SJCRH30 (cell line): ENCODE results near the gene VAV3. TPM values are rescaled to one million over a fixed set of nuclear protein-coding genes. Genes with fewer than 3 reads are reported as not detected.
"Not testable (repeated sequence)": the region's sequence is repeated elsewhere in the genome, so short reads cannot be mapped to it uniquely, and the experiment has no call there.

Experiments
- DNase-seq, 2 experiments: peaks; one replicate each; pipeline ENCODE4 v3.0.0-alpha.2; 2015 to 2020
- H3K27ac ChIP-seq: fragments of 250-450 bp; sonication (Bioruptor Pico); 2 replicates; pipeline ENCODE4 v1.5.1; 2020; ENCODE audit warnings: mild to moderate bottlenecking, moderate library complexity
- H3K27me3 ChIP-seq: fragments of 250-450 bp; sonication (Bioruptor Pico); 2 replicates; pipeline ENCODE4 v1.5.1; 2020; ENCODE audit warnings: mild to moderate bottlenecking, moderate library complexity
- H3K36me3 ChIP-seq: fragments of 250-450 bp; sonication (Bioruptor Pico); 2 replicates; pipeline ENCODE4 v1.5.1; 2020; ENCODE audit warnings: mild to moderate bottlenecking, moderate library complexity
- H3K4me1 ChIP-seq: fragments of 250-450 bp; sonication (Bioruptor Pico); 2 replicates; pipeline ENCODE4 v1.5.1; 2020; ENCODE audit warnings: mild to moderate bottlenecking, moderate library complexity
- H3K4me3 ChIP-seq: fragments of 250-450 bp; sonication (Bioruptor Pico); 2 replicates; pipeline ENCODE4 v1.5.1; 2020; ENCODE audit warnings: mild to moderate bottlenecking, moderate library complexity
- H3K9me3 ChIP-seq: fragments of 250-450 bp; sonication (Bioruptor Pico); replicated peaks from 2 replicates; pipeline ENCODE4 v1.5.1; 2020; ENCODE audit warnings: mild to moderate bottlenecking, moderate library complexity
- total RNA-seq: library from RNA; depleted of rRNA; stranded (reverse); fragments of >200 nt; shearing (Covaris generic); gene quantifications from 2 replicates; pipeline ENCODE4 v1.2.3, GENCODE V29; 2014

VAV3 gene
- total RNA-seq, 1 experiment from 2014 or later = 35.5 TPM

- no peaks in the 10 kb centered on the region for H3K27me3 ChIP-seq
- no peak overlapping the region for H3K4me3 ChIP-seq
- no peak overlapping the region for H3K27ac ChIP-seq
- no peaks in the 10 kb centered on the region for H3K9me3 ChIP-seq
- peak; percentile 6 to 12 for DNase-seq
- H3K36me3 ChIP-seq = 0 out of 2 replicates have a peak, but pooled peaks cover 2% of the 10 kb centered on the region
- H3K4me1 ChIP-seq = no peaks in the 10 kb centered on the region
Measured at GRCh38 chr1:107669996-107670395, 295.0 kb downstream of the VAV3 start.

DNA sequence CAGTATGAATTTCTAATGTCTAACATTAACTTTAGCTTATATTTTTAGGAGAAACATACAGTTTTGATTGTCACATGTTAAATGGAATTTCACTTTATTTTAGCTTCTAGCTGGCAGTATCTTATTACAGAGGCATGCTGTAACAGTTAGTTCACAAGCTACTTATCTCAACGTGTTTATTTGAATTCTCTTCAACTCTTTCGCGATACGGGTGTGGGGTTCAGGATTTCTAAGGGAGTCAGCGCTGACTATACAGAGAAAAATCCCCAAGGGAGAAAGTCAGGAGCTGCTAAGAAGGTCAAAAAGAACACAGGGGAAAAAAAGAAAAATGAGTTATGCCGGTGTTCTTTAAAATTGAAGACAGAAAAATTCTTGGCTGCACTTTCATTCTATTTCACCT is 296.2 kb downstream of the VAV3 start:
- Histone ChIP-seq H3K36me3 (no peaks in the 10 kb centered on the region), H3K27ac (no peak overlapping the region), H3K27me3 (no peaks in the 10 kb centered on the region), H3K4me3 (no peak overlapping the region), H3K9me3 (no peaks in the 10 kb centered on the region), H3K4me1 (no peaks in the 10 kb centered on the region)
- no peak for DNase-seq

DNA sequence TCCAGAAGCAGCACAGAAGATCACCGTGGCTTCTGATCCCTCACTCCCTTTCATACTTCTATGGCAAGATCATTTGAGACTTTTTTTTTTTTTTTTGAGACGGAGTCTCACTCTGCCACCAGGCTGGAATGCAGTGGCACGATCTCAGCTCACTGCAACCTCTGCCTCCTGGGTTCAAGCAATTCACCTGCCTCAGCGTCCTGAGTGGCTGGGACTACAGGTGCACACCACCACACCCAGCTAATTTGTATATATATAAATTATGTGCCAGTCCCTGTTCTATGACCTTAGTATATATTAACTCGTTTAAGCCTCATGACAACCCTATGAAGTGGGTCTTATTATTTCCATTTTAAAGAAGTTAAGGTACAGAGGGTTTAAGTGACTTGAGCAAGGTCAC is 298.5 kb downstream of the VAV3 start:
- DNase-seq = no peak
- Histone ChIP-seq H3K27ac (no peak overlapping the region), H3K9me3 (no peaks in the 10 kb centered on the region), H3K27me3 (no peaks in the 10 kb centered on the region), H3K4me1 (no peaks in the 10 kb centered on the region), H3K4me3 (no peak overlapping the region), H3K36me3 (no peaks in the 10 kb centered on the region)

DNA sequence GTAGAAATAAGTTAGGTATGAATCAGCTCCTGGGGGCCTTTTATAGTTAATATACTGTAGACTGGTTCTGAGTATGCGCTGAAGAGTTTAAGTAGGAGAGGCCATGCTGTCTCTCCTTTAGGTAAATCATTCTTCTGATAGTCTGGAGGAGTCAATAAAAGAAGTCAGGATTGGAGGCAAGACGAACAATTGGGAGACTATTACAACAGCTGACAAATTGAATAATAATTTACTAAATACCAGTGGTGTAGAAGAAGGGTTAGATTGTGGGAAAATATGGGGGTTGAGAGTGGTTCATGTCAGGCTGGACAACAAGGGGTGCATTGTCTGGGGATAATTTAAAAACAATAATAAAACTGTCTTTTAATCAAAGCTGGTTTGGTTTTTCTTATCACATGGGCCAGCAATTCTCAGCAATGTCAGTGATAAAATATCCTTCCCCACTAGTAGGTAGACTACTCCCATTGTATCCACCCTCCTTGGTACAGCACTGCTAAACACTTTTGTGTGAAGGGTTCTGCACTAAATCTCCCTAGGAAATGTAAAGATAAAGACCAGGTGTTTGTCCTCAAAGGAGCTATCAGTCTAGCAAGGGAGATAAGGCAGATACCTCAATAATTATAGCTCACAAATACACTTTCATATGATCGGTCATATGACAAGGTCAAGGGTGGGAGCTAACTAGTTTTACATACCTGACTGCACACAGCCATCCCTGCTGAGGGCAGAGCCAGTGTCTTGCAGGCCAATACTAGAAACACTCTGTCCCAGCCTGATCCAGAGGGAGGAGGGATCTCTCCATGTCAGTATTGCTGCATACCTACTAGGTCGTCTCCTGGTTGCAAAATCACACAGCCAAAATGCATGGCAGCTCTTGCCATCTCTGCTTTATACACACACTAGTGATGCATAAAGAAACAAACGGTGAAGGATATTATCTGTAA is 299.7 kb downstream of the VAV3 start:
- Histone ChIP-seq H3K27ac (no peak overlapping the region), H3K36me3 (no peaks in the 10 kb centered on the region), H3K4me3 (no peak overlapping the region), H3K9me3 (no peaks in the 10 kb centered on the region), H3K4me1 (no peaks in the 10 kb centered on the region), H3K27me3 (no peaks in the 10 kb centered on the region)
- DNase-seq = no peak

DNA sequence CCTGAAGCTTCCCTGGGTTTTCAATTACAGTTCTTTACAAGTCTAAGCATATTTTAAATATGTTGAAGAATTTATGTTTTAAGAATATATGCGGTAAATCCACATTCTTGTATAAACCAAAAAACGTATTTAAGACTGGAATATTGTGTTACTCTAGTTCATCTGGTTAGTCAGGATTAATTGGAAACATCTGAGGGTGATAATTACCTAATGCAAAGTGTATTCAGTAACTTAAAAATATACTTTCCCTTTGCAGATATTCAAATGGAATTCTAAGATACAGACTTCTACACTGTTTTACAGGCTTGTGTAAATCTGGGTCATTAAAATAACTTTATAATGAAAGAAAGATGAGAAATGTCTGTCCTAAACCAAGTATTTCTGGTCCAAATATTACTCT is 302.0 kb downstream of the VAV3 start:
- no peak for DNase-seq
- Histone ChIP-seq H3K27me3 (no peaks in the 10 kb centered on the region), H3K4me1 (no peaks in the 10 kb centered on the region), H3K36me3 (no peaks in the 10 kb centered on the region), H3K9me3 (no peaks in the 10 kb centered on the region), H3K27ac (no peak overlapping the region), H3K4me3 (no peak overlapping the region)

- no peak overlapping the region for H3K4me3 ChIP-seq
- H3K27ac ChIP-seq = no peak overlapping the region
- H3K27me3 ChIP-seq = no peaks in the 10 kb centered on the region
- DNase-seq = no peak
- no peaks in the 10 kb centered on the region for H3K4me1 ChIP-seq
- no peaks in the 10 kb centered on the region for H3K9me3 ChIP-seq
- no peaks in the 10 kb centered on the region for H3K36me3 ChIP-seq
Measured at GRCh38 chr1:107661158-107661557, 303.8 kb downstream of the VAV3 start.

DNA sequence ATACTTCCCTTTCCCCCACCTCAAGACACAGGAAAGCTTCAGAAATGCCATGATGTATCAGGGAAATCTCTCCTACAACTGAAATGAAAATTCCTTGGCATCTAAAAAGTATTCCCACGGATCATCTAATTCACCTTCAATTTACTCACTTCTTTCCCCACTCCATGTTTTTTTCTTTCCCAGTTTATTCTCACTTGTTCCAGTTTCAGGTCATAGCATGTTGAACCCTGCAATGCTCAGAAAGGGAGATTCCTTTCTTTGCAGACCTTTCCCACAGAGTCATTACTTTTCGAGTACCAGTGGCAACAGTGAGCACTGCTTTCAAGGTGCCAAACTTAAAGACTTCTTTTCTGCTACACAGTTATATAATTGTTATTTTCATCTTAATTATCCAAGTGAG is 305.0 kb downstream of the VAV3 start:
- no peak overlapping the region for H3K4me3 ChIP-seq
- no peaks in the 10 kb centered on the region for H3K9me3 ChIP-seq
- H3K27ac ChIP-seq = no peak overlapping the region
- DNase-seq = no peak
- no peaks in the 10 kb centered on the region for H3K36me3 ChIP-seq
- H3K27me3 ChIP-seq = no peaks in the 10 kb centered on the region
- no peaks in the 10 kb centered on the region for H3K4me1 ChIP-seq

DNA sequence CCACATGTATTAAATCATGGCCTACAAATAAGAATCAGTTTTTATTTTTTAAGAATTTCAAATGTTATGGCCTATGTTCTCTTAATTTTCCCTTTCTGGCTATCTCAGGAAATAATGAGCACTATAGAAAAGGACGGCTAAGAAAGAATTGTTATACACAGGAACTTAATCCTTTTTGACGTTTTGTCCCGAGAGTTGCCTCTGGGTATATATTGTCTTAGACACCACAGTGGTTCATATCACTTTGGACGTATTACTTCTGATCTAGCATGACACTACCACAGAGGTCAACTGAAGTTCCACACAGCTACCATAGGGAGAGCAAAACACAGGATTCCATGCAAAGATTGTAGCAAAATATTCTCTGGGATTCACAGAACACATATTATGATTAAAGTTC is 307.6 kb downstream of the VAV3 start:
- Histone ChIP-seq H3K9me3 (no peaks in the 10 kb centered on the region), H3K4me3 (no peak overlapping the region), H3K27me3 (no peaks in the 10 kb centered on the region), H3K27ac (no peak overlapping the region), H3K36me3 (no peaks in the 10 kb centered on the region), H3K4me1 (no peaks in the 10 kb centered on the region)
- no peak for DNase-seq

GRCh38 chr1:107653765-107654164 is 311.2 kb downstream of the VAV3 start:
- Histone ChIP-seq H3K27me3 (no peaks in the 10 kb centered on the region), H3K4me3 (no peak overlapping the region), H3K9me3 (no peaks in the 10 kb centered on the region), H3K36me3 (no peaks in the 10 kb centered on the region), H3K4me1 (no peaks in the 10 kb centered on the region), H3K27ac (no peak overlapping the region)
- DNase-seq = no peak

DNA sequence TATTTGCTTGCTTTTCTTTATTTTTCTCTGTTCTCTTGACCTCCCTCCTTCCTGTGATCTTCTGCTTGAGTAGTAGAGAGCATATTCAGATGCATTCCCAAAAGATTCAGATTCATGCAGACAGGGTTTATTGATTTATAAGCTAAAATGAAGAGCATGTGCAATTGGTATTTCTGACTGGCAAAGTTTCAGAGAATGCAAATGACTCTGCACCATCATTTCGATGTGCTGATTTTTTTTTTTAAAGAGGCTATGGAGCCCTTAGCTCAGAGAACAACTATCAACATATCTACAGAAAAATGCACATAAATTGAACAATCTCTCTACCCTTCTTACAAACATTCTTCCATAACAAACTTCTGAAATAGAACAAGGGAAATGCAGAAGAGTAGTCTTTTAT is 312.0 kb downstream of the VAV3 start:
- H3K27ac ChIP-seq = no peak overlapping the region
- no peaks in the 10 kb centered on the region for H3K27me3 ChIP-seq
- H3K4me3 ChIP-seq = no peak overlapping the region
- no peaks in the 10 kb centered on the region for H3K36me3 ChIP-seq
- DNase-seq = no peak
- H3K4me1 ChIP-seq = no peaks in the 10 kb centered on the region
- H3K9me3 ChIP-seq = no peaks in the 10 kb centered on the region

- not testable (repeated sequence) for H3K4me3 ChIP-seq, H3K9me3 ChIP-seq, DNase-seq, H3K27ac ChIP-seq, H3K27me3 ChIP-seq, H3K4me1 ChIP-seq, H3K36me3 ChIP-seq
Measured at GRCh38 chr1:107650825-107651224, 314.2 kb downstream of the VAV3 start.

GRCh38 chr1:107649023-107649422 is 316.0 kb downstream of the VAV3 start:
- DNase-seq = no peak
- Histone ChIP-seq H3K4me1 (no peaks in the 10 kb centered on the region), H3K27ac (no peak overlapping the region), H3K4me3 (no peak overlapping the region), H3K9me3 (no peaks in the 10 kb centered on the region), H3K36me3 (no peaks in the 10 kb centered on the region), H3K27me3 (no peaks in the 10 kb centered on the region)

DNA sequence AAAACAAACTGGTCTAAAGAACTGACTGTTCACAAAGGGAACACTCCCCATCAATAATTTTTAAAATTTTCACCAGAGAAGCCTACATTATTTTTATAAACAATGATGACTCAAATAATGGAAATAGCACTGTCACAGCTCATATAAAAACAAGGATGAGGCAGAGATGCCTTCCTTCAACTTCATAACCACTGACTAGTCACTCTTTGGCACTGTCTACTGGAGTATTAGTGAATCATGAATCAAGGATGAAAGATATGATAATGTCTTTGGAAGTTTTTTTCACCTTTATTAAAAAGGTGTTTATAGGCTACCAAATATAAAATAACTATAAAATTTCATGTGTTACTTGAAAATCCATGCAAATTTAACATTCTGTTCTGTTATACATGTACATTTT is 316.9 kb downstream of the VAV3 start:
- H3K4me3 ChIP-seq = no peak overlapping the region
- no peaks in the 10 kb centered on the region for H3K27me3 ChIP-seq
- no peaks in the 10 kb centered on the region for H3K36me3 ChIP-seq
- no peaks in the 10 kb centered on the region for H3K9me3 ChIP-seq
- H3K27ac ChIP-seq = no peak overlapping the region
- no peak for DNase-seq
- no peaks in the 10 kb centered on the region for H3K4me1 ChIP-seq

DNA sequence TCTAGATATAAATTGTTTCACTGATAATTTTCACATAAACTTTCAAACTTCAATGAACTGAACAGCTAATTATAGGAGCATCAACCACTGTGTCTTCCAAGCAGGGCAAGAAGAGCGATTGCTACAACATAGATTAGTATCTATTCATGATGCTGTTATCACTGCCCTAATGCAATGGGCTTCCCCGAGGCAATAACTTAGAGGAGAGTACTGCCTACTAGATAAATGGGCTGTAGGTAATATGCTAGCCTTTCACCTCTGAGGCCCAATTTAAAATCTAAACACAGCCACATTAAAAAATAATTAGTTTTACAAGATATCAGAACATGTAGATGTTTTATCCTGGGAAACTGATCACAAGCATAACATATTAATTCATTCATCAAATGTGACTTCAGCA is 318.0 kb downstream of the VAV3 start:
- Histone ChIP-seq H3K9me3 (no peaks in the 10 kb centered on the region), H3K4me1 (no peaks in the 10 kb centered on the region), H3K27ac (no peak overlapping the region), H3K27me3 (no peaks in the 10 kb centered on the region), H3K4me3 (no peak overlapping the region), H3K36me3 (0 out of 2 replicates have a peak, but pooled peaks cover under 1% of the 10 kb centered on the region)
- no peak for DNase-seq

DNA sequence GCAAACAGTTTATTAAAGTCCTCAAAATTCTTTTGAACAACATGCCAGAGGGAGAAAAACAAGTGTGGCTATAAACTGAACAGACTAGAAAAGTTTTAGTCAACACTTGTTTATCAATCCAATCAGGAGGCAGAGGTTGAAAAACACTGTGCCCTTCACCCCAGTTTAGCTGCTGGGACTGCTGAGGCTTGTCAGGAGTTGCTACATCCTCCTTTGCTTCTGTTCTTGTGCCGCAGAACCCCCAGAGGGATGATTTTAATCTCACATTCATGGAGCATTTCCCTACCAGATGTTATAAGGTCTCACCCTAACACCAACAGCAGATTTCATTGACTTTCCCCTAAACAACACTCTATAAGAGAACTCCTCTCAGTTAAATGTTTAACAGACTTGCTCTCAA is 321.2 kb downstream of the VAV3 start:
- Histone ChIP-seq H3K27me3 (no peaks in the 10 kb centered on the region), H3K4me1 (no peaks in the 10 kb centered on the region), H3K4me3 (no peak overlapping the region), H3K9me3 (no peaks in the 10 kb centered on the region), H3K36me3 (peaks cover 8% of the 10 kb centered on the region; the same call in 1 of the 2 replicates), H3K27ac (no peak overlapping the region)
- no peak for DNase-seq

DNA sequence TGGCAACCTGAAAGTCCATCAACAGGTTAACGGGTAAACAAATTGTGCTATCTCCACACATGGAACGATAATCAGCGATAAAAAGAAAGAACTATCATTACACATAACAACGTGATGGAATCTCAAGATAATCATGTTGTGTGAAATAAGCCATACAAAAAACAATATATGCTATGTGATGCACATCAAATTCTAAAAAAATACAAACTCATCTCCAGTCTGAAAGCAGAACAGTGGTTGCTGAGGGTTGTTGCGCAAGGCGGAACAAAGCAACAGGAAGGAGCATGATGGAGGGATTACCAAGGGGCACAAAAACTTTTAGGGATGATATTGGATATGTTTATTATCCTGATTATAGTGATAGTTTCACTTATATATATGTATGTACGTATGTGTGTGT is 324.8 kb downstream of the VAV3 start:
- Histone ChIP-seq H3K4me3 (no peak overlapping the region), H3K36me3 (peaks cover 17% of the 10 kb centered on the region), H3K27ac (no peak overlapping the region), H3K4me1 (no peaks in the 10 kb centered on the region), H3K9me3 (no peaks in the 10 kb centered on the region; the same call in 1 of the 2 replicates), H3K27me3 (no peaks in the 10 kb centered on the region)
- no peak for DNase-seq
